ENCODE data around the gene CTNNA3. TPM values are rescaled to one million over a fixed set of nuclear protein-coding genes. Genes with fewer than 3 reads are reported as not detected.

The CTNNA3 gene
- total and polyA plus RNA-seq, 2 of the 4 experiments (the other 2 are of a cell fraction): 0.19 to 0.90 TPM

DNA sequence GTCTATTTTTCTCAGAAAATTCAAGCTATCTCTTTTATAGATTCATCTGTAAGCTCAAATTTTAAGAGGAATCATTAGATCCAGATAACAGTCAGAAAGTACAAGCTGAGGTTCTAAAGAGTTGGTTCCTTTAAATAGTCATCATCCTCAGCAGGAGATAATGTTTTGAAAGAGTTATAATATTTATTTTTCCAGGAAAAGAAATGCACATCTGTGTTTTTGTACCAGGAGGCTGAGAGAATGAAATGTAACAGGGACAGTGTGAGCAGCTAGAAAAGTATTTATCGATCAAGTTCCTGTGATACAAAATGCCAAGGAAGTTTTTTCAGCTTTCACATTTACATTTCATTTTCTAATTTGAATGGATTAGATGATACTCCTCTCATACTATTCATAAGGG is 890.4 kb downstream of the CTNNA3 start:
- ChIA-PET CTCF (no interaction called here), POLR2A (ENCODE audit: unreplicated experiment) (no interaction called here)
- TF ChIP-seq RFX5 (IDR thresholded peaks at IDR 0.05; ENCODE audit: low read depth, low read length) (no peak), MAZ (IDR thresholded peaks at IDR 0.05; ENCODE audit: borderline replicate concordance, low read depth, low read length) (no peak), POLR2A (IDR thresholded peaks at IDR 0.05; ENCODE audit: low read depth, low read length) (no peak), NFE2L2 (IDR thresholded peaks at IDR 0.05; ENCODE audit: low read depth, low read length) (no peak), RAD21 (IDR thresholded peaks at IDR 0.05; ENCODE audit: low read length) (no peak), CHD1 (IDR thresholded peaks at IDR 0.05; ENCODE audit: low read depth, low read length) (no peak), RCOR1 (IDR thresholded peaks at IDR 0.05; ENCODE audit: insufficient replicate concordance, low read length) (no peak), SMC3 (IDR thresholded peaks at IDR 0.05; ENCODE audit: low read depth, low read length) (no peak), BHLHE40 (IDR thresholded peaks at IDR 0.05; ENCODE audit: low read depth, low read length) (no peak), MAFK (IDR thresholded peaks at IDR 0.05; ENCODE audit: low read depth, low read length) (no peak), CEBPB (IDR thresholded peaks at IDR 0.05; ENCODE audit: low read depth, low read length) (no peak), FOS (IDR thresholded peaks at IDR 0.05; ENCODE audit: low read depth, low read length) (no peak)
- TF ChIP-seq, protein P1, sequence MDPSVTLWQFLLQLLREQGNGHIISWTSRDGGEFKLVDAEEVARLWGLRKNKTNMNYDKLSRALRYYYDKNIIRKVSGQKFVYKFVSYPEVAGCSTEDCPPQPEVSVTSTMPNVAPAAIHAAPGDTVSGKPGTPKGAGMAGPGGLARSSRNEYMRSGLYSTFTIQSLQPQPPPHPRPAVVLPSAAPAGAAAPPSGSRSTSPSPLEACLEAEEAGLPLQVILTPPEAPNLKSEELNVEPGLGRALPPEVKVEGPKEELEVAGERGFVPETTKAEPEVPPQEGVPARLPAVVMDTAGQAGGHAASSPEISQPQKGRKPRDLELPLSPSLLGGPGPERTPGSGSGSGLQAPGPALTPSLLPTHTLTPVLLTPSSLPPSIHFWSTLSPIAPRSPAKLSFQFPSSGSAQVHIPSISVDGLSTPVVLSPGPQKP (IDR thresholded peaks at IDR 0.05; ENCODE audit: borderline replicate concordance, low read depth, low read length): no peak
- TF ChIP-seq, protein P2, sequence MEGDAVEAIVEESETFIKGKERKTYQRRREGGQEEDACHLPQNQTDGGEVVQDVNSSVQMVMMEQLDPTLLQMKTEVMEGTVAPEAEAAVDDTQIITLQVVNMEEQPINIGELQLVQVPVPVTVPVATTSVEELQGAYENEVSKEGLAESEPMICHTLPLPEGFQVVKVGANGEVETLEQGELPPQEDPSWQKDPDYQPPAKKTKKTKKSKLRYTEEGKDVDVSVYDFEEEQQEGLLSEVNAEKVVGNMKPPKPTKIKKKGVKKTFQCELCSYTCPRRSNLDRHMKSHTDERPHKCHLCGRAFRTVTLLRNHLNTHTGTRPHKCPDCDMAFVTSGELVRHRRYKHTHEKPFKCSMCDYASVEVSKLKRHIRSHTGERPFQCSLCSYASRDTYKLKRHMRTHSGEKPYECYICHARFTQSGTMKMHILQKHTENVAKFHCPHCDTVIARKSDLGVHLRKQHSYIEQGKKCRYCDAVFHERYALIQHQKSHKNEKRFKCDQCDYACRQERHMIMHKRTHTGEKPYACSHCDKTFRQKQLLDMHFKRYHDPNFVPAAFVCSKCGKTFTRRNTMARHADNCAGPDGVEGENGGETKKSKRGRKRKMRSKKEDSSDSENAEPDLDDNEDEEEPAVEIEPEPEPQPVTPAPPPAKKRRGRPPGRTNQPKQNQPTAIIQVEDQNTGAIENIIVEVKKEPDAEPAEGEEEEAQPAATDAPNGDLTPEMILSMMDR (conservative IDR thresholded peaks at IDR 0.05; ENCODE audit: low read depth, low read length): no peak
- TF ChIP-seq, protein P3, sequence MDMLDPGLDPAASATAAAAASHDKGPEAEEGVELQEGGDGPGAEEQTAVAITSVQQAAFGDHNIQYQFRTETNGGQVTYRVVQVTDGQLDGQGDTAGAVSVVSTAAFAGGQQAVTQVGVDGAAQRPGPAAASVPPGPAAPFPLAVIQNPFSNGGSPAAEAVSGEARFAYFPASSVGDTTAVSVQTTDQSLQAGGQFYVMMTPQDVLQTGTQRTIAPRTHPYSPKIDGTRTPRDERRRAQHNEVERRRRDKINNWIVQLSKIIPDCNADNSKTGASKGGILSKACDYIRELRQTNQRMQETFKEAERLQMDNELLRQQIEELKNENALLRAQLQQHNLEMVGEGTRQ (IDR thresholded peaks at IDR 0.05; ENCODE audit: low read depth, low read length): no peak
- Histone ChIP-seq H4K8ac (ENCODE audit: low read depth in 2 of 2, low read length in 2 of 2) (no peak overlapping the region), H3K18ac (ENCODE audit: low read depth, low read length) (no peak overlapping the region), H2BK120ac (ENCODE audit: low read depth, low read length) (no peak overlapping the region), H3K36me3 (ENCODE audit: control insufficient read depth, insufficient read depth, low read length) (no peaks in the 10 kb centered on the region), H3K4me2 (ENCODE audit: low read depth, low read length) (no peak overlapping the region), H3K14ac (replicated peaks; ENCODE audit: low read depth, low read length) (no peak overlapping the region), H3K4ac (ENCODE audit: low read depth, low read length) (no peak overlapping the region), H2BK5ac (ENCODE audit: low read depth, low read length, poor library complexity, severe bottlenecking) (no peak overlapping the region), H2BK20ac (ENCODE audit: low read depth, low read length) (no peak overlapping the region), H4K20me1 (ENCODE audit: insufficient read depth, low read length) (no peaks in the 10 kb centered on the region), H3K56ac (ENCODE audit: extremely low read depth, insufficient read depth, low read length) (no peak overlapping the region), H3K27me3 (ENCODE audit: control insufficient read depth, insufficient read depth, low read length) (no peaks in the 10 kb centered on the region), H4K91ac (ENCODE audit: insufficient read depth, low read depth, low read length) (no peak overlapping the region), H3K9me1 (ENCODE audit: insufficient read depth, low read length) (no peaks in the 10 kb centered on the region), H3K23ac (ENCODE audit: low read depth, low read length) (no peak overlapping the region), H4K5ac (ENCODE audit: low read depth, low read length) (no peak overlapping the region), H3K79me1 (ENCODE audit: low read depth in 1 of 2, low read length in 2 of 2) (no peaks in the 10 kb centered on the region), H2AK5ac (ENCODE audit: low read depth, low read length) (no peak overlapping the region), H2AFZ (replicated peaks; ENCODE audit: low read length, poor library complexity) (no peak overlapping the region), H2AK9ac (replicated peaks; ENCODE audit: low read depth, low read length, poor library complexity) (no peak overlapping the region), H3K9ac (ENCODE audit: low read depth, low read length) (no peak overlapping the region), H3K27ac (ENCODE audit: insufficient read depth, low read length) (no peak overlapping the region), H3K4me1 (ENCODE audit: control insufficient read depth, insufficient read depth, low read length) (no peaks in the 10 kb centered on the region), H3K9me3 (ENCODE audit: control insufficient read depth, insufficient read depth, low read length) (no peaks in the 10 kb centered on the region), H3K4me3 (ENCODE audit: insufficient read depth, low read depth, low read length) (no peak overlapping the region), H2BK15ac (ENCODE audit: low read depth, low read length) (no peak overlapping the region)
- intact Hi-C loops (cut with micrococcal nuclease) (no loop called here), in situ Hi-C loops (cut with MboI; ENCODE audit: low sequenced_read_pairs) (no loop called here), dilution Hi-C loops (cut with HindIII; ENCODE audit: low sequenced_read_pairs, unreplicated experiment) (no loop called here)
- BruUV-seq (replicated peaks): no TSS peak
- no CpG with 5 or more reads among the region's 1 CpG for WGBS, 2 experiments (ENCODE audit: extremely low coverage in 2 of 2, insufficient read length in 1 of 2)
- no peak; the same call in 1 of the 2 replicates for ATAC-seq (ENCODE audit: low read depth)
- DNase-seq: no peak
